Upper lobe of left lung (tissue), 4 donors: Measurements from ENCODE around the gene NFKB2.

Experiments
- CTCF ChIP-seq, 6 experiments: fragments of 450-650 bp in 4 of 6; fragments of 200-600 bp in 2 of 6; sonication (generic) in 2 of 6; IDR thresholded peaks; one replicate each; pipeline ENCODE4 v1.5.1; 2016 to 2019; ENCODE audit warnings: antibody characterized with exemption in 6 of 6
- EP300 ChIP-seq, 4 donors: sonication (generic); formaldehyde crosslinking; IDR thresholded peaks; one replicate each; pipeline ENCODE4 v1.5.1; 2017; ENCODE audit warnings: antibody characterized with exemption in 4 of 4, control low read depth in 2 of 4
- POLR2A ChIP-seq, 4 donors: fragments of 450-650 bp; IDR thresholded peaks; one replicate each; pipeline ENCODE4 v1.5.1; 2016 to 2017; ENCODE audit warnings: antibody characterized with exemption in 4 of 4, mild to moderate bottlenecking in 2 of 4

GRCh38 chr10:102434394-102435132 is 39.1 kb downstream of the NFKB2 start:
- peak in 1 of 4 donors; percentile 27 for TF ChIP-seq POLR2A (IDR thresholded peaks at IDR 0.05)
- no peak for TF ChIP-seq CTCF (IDR thresholded peaks at IDR 0.05)
- TF ChIP-seq EP300 (IDR thresholded peaks at IDR 0.05) = no peak
